Measurements from ENCODE around the gene LYZL2.

DNA sequence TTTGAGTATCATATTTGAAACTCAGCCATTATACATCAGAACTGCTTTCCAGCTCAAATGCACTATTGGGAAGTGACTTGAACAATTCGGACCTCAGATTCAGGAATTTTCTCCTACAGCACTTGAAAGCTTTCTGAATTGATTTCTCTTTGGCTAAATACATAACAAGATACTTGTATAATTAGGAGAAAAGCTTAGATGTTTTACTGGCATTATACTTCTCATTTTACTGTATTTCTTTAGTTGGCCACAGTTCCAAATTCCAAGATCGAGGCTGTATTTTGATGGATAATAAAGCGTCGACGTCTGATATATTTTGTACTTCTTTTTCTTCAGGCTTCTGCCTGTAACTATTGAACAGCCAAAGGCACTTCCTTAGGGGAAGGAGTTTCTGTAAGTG is 26.7 kb upstream of the LYZL2 start:
- TF ChIP-seq, protein P1, sequence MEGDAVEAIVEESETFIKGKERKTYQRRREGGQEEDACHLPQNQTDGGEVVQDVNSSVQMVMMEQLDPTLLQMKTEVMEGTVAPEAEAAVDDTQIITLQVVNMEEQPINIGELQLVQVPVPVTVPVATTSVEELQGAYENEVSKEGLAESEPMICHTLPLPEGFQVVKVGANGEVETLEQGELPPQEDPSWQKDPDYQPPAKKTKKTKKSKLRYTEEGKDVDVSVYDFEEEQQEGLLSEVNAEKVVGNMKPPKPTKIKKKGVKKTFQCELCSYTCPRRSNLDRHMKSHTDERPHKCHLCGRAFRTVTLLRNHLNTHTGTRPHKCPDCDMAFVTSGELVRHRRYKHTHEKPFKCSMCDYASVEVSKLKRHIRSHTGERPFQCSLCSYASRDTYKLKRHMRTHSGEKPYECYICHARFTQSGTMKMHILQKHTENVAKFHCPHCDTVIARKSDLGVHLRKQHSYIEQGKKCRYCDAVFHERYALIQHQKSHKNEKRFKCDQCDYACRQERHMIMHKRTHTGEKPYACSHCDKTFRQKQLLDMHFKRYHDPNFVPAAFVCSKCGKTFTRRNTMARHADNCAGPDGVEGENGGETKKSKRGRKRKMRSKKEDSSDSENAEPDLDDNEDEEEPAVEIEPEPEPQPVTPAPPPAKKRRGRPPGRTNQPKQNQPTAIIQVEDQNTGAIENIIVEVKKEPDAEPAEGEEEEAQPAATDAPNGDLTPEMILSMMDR (IDR thresholded peaks at IDR 0.05; ENCODE audit: low read length) = no peak
- no peak for TF ChIP-seq EZH2 (optimal IDR thresholded peaks at IDR 0.05; ENCODE audit: low read depth, low read length)
- TF ChIP-seq EZH2phosphoT487 (IDR thresholded peaks at IDR 0.05; ENCODE audit: low read length) = no peak
